NCI-H526 (cell line): ENCODE data around the gene ANAPC7.
"Not testable (repeated sequence)": the region's sequence is repeated elsewhere in the genome, so short reads cannot be mapped to it uniquely, and the experiment has no call there.

Experiments used
- DNase-seq, 2 experiments: peaks; one replicate each; lab custom pipeline; 2025; lab: John Stamatoyannopoulos, UW

Gene ANAPC7

DNA sequence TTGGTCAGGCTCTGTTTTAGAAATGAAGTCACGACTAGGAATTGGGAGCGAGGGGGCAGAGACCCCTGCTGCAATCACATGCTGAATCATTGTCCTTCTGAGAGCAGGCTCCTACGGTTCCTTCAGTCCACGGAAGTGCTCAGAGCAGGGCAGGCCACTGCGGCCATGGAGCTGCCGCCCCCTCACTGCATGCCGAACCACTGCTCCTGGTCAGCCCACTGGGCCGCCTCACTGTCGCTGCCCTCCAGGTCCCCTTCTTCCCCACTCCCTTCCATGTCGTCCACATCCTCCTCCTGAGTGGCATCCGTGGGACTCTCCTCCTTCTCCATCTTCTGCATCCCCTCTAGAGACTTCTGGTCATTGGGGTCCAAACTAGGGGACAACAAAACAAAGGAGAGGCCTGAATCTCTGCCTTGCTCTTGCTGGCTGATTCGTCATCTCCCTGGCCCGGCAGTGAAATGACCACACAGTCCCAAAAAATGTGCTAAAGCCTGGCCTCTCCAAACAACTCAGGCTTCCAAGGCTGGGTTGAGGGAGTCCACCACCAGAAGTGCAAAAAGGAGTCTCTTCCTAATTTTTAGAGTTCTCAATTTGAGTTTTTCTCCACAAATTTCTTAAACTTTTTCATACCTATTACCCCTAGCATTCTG lies 29.4 kb downstream of the ANAPC7 start:
- DNase-seq, result no peak

DNA sequence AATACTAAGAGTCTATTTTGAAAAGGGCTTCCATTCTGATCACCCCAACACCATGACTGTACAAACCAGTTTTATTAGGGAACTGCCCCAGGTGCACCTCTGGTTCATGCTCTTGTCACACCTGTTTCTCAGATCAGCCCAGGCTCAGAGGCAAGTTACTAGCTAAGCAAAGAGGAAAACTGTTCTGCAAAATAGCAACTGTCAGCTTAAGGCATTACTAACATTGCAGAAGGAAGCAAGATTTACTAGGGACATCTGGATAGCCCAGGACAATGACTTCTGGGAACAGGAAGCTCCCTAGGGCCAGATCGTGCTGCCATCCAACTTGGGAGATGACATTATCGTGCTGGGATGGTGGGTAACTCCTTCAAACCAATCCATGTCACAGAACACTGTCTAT lies 30.1 kb downstream of the ANAPC7 start:
- DNase-seq, result no peak

DNA sequence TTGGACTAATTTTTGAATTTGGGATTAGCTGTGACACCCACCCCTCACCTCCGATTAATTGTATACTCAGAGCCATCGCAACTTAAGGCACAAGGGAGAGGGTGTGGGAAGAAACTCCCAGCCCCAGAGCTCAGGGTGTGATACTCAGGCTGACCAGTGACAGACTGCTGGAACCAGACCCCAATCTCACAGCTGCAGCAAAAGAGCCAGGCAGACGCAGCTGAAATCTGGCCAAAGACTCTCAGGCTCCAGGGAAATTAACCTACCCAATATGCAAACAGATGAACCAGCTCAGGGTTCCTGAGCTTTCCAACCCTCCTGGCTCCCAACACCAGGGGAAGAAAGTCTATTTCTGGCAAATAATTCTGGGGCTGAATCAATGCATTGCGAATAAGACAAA lies 30.5 kb downstream of the ANAPC7 start:
- DNase-seq, result no peak

DNA sequence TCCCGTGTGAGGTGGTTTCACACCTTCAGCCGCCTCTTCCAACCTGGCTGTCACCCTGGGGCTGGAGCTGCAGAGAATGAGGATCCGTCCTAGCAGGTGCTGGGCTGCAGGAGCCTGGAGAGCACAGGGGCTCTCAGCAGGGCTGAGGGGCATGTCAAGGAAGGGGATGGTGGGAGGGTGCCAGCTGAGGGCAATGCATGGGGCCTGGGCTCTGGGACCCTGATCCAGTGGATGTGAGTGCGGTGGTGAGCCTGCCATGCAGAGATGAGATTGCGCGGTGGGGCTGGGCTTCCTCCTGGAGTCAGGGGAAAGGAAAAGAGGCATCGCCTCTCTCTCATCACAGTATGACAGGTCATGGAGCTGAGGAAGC lies 31.5 kb downstream of the ANAPC7 start:
- no peak for DNase-seq

DNA sequence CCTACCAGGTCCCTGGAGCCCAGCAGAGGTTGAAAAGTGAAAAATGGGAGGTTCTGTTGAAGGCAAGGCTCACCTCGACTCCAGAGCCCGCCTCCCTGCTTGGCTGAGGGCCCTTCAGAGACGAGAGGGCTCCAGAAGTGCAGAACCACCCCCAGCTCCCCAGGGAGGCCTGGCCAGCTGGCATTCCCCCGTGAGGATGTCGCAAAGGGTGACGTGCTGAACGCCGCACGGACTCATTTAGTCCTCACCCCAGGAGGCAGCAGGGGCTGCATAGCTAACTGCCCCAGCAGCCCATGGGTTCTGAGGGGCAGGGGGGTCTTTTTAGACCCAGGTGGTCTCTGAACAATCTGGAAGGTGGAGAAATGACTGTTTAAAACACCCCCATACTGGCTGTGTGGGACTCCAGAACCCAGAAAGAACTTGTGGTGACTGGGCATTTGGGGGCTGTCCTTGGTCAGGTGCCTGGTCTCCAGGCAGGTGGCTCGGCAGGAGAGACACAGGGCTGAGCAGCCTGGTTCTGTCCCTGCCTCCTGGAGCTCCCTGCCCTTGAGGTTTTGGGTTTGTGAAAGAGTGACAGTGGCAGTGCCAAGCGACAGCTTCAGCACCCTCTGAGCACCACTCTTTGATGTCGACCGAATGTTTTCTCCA lies 32.0 kb downstream of the ANAPC7 start:
- DNase-seq, result no peak

DNA sequence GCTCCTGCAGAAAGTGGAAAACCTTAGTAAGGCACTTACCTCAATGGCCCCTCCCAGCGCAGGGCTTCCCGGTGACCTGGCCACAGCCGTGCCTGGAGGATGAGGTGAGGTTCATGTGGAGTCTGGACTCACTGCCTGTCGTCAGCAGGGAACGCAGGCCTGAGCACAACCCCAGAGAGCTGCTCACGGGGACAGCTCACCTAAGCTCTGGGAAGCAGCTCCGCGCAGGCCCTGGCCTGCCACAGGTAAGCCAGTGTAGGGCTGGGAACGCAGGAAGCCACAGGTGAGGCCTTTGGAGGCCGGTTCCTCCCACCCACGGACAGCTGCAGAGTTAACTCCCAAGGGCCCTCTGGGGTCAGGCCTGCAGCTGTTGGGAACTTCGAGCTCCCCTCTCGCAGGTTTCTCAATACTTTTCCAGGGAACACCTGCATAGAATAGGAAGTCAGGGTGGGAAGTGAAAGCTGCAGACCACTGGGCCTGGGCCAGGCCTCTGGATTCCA lies 32.7 kb downstream of the ANAPC7 start:
- no peak for DNase-seq

DNA sequence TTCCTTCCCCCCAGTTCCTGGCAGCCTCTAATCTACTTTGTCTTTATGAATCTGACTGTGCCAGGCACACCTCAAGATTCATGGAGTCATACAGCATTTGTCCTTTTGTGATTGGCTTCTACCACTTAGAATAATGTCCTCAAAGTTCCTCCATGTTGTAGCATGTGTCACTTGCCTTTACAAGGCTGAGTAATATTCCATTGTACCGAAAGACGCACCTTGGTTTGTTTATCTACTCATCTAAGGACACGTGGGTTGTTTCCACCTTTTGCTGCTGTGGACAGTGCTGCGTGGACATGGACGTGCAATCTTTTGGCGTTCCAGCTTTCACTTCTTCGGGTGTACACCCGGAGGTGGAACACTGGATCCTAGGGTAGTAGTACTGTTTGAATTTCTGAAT lies 33.5 kb downstream of the ANAPC7 start:
- no peak for DNase-seq

DNA sequence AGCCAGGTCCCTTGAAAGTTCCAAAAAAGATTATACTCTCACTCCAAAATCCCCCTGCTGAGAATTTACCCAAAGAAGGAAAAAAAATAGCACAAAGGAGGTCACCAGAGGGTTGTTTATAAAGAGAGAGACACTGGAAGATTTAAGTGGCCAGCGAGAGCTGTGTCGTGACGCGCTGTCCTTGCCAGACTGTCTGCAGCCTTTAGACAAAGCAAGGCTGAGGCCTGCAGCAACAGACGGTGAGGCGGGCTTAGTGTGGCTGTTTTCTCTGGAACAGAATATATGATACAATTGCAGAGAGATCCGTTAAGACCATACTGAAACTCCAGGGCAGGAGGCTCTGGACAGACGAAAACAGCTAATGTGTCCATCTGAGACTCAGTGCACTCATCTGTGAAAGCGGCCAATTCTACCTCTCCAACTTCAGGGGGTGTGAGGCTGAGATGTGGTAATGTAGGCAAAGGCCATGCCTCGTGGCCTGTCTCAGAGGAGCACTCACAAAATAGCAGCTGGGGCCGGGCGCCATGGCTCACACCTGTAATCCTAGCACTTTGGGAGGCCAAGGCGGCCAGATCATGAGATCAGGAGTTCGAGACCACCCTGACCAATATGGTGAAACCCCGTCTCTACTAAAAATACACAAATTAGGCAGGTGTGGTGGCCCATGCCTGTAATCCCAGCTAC lies 36.2 kb downstream of the ANAPC7 start:
- DNase-seq, result no peak

DNA sequence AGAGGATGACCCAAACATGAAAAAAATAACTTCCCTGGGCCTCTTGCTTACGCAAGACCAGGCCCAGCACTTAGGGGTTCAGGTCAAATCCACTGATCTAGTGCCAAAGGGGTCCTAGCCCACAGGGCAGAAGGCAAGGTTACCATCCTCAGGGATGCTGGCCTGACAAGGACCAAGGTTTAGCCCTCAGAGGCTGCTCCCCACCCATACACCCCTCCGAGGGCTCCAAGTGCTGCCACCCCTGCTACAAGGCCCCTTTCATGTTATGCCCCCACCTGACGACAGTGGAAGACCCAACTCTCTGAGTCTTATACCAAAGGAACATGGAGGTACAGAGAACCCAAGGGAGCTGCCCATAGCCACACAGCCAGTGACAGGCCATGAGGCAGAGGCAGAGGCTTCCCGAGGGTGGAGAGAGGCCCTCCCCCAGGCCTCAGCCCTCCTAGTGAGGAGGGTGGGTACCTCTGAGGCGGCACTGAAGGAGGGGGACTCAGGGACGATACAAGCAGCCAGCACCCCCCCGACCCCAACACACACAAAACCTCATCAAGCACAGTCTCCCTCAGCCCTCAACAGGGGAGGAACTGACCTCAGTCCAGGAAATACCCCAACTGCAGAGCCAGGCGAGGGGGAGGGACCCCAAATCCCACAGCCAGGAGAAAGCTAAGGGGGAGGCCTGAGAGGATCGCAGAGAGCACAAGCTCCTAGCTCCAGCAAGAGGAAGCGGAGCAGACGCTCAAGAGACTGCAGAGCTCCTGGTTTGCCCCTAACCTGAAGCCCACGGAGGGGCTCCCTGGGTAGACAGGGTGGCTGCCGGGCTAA lies 37.0 kb downstream of the ANAPC7 start:
- no peak for DNase-seq

DNA sequence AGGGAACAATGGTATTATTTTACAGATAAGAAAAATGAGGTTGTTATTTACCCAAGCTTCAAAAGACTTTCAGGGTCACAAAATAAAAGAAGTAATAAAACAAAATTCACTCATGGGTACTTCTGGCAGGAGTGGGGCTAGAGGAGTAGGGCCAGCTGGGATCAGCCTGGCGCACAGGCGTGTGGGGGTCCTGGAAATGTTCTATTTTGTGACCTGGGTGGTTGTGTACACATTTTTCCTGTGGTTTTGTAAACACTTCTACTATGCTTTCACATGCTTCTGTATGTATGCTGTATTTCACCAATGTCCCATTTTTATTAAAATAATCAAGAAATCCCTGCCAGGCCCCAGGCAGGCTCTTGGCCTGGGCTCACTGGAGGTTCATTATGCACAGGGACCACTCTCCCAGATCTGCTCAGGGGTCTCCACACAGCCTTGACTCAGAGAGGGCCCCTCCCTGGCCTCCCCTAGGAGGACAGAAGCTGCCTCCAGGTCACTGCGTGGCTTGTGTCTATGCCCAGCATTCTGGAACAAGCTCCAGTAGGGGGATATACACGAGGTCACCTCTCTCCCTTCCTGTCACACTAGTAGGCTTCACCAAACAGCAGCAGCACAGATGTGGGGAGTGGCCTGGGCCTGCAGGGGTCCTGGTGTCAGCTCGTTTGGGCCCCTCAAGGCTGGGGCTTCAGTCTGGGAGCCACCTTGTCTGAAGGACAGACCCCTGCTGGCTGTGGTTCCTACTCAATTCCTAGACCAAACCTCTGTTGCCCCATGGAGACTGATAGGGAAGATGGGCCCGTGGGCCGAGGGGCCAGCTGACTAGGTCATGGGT lies 37.8 kb downstream of the ANAPC7 start:
- no peak for DNase-seq

DNA sequence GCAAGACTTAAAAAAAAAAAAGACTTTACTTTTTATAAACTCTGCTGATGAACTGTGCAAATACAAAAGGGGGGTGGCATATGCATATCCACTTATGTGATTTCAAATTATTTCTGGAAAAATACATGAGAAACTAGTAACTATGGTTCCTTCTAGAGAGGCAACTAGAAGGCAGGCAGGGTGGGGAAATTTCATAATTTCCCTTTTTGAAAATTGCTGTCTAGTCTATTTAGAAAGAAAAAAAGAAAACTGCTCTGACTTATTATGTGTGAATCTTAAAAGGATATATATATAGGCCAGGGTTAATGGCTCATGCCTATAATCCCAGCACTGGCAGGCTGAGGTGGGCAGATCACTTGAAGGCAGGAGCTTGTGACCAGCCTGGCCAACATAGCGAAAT lies 42.3 kb downstream of the ANAPC7 start:
- no peak for DNase-seq

DNA sequence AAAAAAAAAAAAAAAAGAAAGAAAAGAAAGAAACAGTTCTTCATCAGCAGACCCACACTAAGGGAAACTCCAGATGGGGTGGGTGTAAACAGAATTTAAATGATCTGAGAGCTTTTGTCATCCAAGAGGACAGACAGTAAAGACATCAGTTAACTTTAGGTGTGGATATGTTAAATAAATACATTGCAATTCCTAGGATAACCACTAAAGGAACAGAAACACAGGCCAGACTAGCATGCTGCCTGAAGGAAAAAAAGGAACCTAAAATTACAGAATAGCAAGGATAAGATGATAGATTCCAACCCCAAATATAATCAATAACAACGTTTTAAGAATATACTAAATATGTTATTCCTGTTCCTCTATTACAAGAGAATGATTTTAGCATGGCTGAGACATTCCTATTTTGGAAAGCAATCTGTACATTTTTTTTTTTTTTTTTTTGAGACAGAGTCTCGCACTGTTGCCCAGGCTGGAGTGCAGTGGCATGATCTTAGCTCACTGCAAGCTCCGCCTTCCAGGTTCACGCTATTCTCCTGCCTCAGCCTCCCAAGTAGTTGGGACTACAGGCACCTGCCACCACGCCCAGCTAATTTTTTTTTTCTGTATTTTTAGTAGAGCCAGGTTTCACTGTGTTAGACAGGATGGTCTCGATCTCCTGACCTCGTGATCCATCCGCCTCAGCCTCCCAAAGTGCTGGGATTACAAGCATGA lies 45.0 kb downstream of the ANAPC7 start:
- not testable (repeated sequence) for DNase-seq

DNA sequence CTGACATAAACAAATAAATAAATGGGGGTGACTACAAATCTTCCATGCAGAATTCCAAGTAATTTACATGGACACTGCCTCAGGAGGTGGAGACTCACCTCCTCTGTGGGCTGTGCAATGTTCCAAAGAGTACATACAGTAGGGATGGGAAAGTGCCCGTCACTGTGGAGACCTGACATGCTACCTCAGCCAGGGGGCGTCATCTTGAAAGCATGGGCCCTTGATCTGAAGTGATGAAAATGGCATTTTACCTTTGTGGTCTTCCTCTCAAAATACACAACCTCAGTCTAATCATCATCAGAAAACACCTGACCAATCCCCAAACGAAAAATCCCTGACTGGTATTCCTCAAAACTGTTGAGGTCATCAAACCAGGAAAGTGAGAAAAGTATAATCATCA lies 48.4 kb downstream of the ANAPC7 start:
- peak; percentile 18 to 60 for DNase-seq

DNA sequence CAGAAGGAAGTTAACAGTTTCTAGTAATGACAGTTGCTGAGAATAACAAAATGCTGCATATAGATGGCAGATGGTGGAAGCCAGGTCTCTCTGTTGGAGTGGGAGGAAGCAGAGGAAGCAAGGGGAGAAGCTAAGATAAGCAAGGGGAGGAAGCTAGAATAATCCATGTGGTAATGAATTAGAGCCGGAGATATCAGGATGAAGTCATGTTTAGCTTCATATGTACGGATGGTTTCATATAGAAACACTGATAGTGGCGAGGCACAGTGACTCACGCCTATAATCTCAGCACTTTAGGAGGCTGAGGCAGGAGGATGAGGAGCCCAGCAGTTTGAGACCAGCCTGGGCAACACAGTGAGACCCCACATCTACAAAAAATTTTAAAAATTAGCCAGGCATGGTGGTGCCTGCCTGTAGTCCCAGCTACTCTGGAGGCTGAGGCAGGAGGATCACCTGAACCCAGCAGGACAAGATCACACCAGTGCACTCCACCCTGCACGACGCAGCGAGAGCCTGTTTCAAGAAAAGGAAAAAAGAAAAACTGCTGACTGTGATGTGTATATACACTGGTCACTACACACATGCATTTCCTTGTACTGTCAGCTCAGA lies 49.2 kb downstream of the ANAPC7 start:
- DNase-seq, result no peak

DNA sequence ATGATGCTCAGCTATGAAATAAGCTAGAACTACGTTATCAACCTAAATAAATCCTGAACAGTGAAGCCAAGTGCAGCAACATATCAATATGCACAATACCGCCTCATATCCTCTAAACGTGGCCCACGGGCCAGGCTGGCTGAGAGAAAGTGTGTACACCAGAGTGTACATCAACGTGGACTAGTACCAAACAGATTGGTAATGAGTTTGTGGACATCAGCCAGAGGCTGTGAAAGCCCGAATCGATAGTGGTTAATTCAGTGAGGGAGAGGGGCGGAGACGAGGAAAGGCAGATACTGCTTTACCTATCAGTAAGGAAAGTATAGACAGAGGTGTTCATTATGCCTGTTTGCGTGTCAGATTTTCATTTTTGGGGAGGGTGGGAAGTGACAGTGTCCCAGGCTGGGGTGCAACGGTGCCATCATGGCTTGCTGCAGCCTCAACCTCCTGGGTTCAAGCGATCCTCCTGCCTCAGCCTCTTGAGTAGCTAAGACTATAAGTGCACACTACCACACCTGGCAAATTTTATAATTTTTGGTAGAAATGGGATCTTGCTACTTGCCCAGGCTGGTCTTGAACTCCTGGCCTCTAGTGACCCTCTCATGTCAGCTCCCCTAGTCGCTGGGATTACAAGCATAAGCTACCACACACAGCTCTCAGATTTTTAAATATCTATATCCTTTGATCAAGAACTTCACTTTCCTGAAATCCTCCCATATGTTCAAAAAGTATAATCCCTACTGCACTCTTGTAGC lies 50.1 kb downstream of the ANAPC7 start:
- DNase-seq, result no peak

DNA sequence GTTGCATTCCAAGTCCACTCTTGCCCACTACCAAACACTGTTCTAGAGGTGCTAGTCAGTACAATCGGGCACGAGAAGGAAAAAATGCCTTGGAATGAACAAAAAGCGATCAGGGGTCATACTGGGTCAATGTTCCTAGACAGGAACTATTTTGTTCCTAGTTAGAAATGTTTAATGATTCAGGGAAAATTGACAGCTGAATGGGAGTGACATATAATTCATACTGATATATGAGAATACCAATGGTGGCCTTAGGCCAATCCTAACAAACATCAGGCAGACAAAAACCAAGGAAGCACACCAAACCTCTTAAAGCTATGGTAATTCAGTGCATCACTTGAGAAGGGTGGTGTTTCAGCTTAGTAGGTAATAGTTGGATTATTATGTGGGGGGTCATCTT lies 51.1 kb downstream of the ANAPC7 start:
- DNase-seq, result no peak

DNA sequence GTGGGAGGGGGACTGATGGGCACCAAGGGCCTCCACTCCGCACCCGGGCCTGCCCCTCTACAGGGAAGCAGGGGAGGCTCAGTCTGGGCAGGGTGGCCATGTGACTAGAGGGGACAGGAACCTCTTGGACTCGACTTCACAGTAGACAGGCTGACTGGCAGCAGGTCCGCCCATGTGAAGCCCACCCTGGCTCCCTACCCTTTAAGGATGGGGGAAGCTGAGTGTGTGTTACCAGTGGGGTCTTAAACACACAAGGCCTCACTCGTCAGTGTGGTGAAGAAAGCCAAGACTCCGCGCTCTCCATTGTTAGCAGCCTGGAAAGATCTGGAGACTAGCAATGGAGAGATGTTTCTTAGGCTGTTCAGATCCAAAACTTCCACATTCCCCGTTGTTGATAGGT lies 52.4 kb downstream of the ANAPC7 start:
- no peak for DNase-seq

DNA sequence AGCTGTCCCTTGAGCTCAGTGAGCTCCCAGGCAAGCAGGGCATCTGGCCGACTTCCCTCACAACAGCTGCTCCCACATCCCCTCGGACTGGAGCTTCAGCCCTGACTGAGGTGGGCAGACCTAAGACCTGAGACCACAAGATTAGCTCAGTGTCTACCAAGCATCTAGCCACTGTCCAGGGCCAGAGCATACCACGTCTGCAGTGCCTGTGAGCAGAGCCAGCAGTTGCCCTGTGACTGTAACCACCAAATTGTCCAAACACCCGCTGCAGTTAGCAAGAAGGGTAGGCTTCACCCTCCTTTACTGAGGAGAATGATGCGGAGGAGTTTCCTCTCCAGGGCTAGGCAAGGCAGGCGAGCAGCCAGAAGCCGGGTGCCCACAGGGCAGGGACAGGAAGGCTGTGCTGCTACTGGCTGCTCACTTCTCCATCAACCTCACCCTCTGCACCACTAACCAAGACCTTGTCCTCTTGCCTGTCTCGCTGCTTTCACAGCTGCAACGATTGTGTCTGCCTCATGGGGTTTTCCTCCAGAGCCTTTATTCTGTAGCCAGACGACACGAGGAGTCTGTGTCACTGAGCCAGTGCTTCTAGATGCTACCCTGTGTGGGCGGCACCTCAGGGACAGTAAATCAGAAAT lies 53.9 kb downstream of the ANAPC7 start:
- DNase-seq, result no peak

DNA sequence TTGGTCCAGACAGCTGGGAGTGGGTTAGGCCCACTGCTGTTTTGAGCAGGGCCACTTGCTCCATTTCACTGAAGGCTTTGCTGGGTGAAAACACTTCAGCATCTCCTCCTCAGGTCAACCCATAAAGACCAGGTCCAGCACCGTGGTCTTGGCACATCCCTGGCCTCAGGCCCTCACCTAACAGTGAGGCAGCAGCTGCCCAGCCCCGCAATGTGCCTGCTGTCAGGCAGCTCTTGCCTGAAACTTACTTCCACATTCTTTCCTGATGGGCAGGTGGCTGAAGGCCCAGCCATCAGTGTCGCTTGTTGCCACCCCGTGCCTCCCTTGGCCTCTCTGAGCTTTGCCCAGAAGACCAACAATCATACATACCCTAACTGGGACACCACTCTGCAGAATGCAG lies 54.4 kb downstream of the ANAPC7 start:
- no peak for DNase-seq
